GM18909 (cell line): ENCODE results near the gene ADGRD2.

Experiments used
- ATAC-seq: cut with Tn5 transposase; IDR thresholded peaks from one replicate; pipeline ENCODE4 v1.9.1; 2021; ENCODE audit warnings: mild to moderate bottlenecking; ENCODE audit not compliant: unreplicated experiment, poor library complexity

Gene ADGRD2

GRCh38 chr9:124526174-124526573, 75.9 kb downstream of the ADGRD2 start:
- ATAC-seq: no peak

DNA sequence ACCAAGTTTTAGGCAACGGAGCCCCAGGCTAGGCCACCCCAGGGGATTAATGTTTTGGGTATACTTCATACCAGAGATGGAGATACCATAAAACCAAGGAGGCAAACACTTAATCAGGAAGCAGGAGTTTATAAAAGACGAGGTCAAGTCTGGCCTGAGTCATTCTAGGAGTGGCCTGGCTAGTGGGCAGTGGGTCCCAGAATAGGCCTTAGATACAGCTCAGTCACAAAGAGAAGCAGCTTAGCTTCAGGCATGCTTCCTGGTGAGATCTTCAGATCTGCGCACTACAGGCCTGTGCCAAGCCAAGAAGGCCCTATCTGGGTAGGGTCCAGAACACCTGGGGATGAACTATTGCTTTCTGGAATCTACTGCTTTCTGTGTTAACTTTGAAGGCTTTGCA, 77.5 kb downstream of the ADGRD2 start:
- ATAC-seq: no peak
